ENCODE data around the gene SEL1L.
"Not testable (repeated sequence)": the region's sequence is repeated elsewhere in the genome, so short reads cannot be mapped to it uniquely, and the experiment has no call there.

The SEL1L gene

GRCh38 chr14:81525129-81525528 lies 8.5 kb downstream of the SEL1L start:
- no peak for DNase-seq (ENCODE audit: low spot score)

- DNase-seq (ENCODE audit: low spot score): no peak
Observed at GRCh38 chr14:81523616-81524015, 10.0 kb downstream of the SEL1L start.

- no peak for DNase-seq (ENCODE audit: low spot score)
Observed at GRCh38 chr14:81523016-81523415, 10.6 kb downstream of the SEL1L start.

- no peak for DNase-seq (ENCODE audit: low spot score)
Observed at GRCh38 chr14:81521356-81521755, 12.3 kb downstream of the SEL1L start.

- DNase-seq (ENCODE audit: low spot score): peak; percentile 5
Observed at GRCh38 chr14:81519200-81520011, 14.2 kb downstream of the SEL1L start.

- DNase-seq (ENCODE audit: low spot score): no peak
Observed at GRCh38 chr14:81517798-81518398, 15.8 kb downstream of the SEL1L start.

- no peak for DNase-seq (ENCODE audit: low spot score)
Observed at GRCh38 chr14:81516986-81517797, 16.5 kb downstream of the SEL1L start.

GRCh38 chr14:81515927-81516326 lies 17.7 kb downstream of the SEL1L start:
- not testable (repeated sequence) for DNase-seq (ENCODE audit: low spot score)

- DNase-seq (ENCODE audit: low spot score): not testable (repeated sequence)
Observed at GRCh38 chr14:81512826-81513225, 20.8 kb downstream of the SEL1L start.

- no peak for DNase-seq (ENCODE audit: low spot score)
Observed at GRCh38 chr14:81511111-81511904, 22.3 kb downstream of the SEL1L start.

- DNase-seq (ENCODE audit: low spot score): no peak
Observed at GRCh38 chr14:81509838-81510452, 23.7 kb downstream of the SEL1L start.

- no peak for DNase-seq (ENCODE audit: low spot score)
Observed at GRCh38 chr14:81509321-81509720, 24.3 kb downstream of the SEL1L start.

GRCh38 chr14:81506487-81506886 lies 27.2 kb downstream of the SEL1L start:
- DNase-seq (ENCODE audit: low spot score): no peak

GRCh38 chr14:81504864-81505263 lies 28.8 kb downstream of the SEL1L start:
- no peak for DNase-seq (ENCODE audit: low spot score)

- DNase-seq (ENCODE audit: low spot score): no peak
Observed at GRCh38 chr14:81485781-81486180, 47.9 kb downstream of the SEL1L start.

GRCh38 chr14:81485372-81485771 lies 48.3 kb downstream of the SEL1L start:
- DNase-seq (ENCODE audit: low spot score): no peak

- DNase-seq (ENCODE audit: low spot score): no peak
Observed at GRCh38 chr14:81484120-81484519, 49.5 kb downstream of the SEL1L start.

GRCh38 chr14:81480741-81481140 lies 52.9 kb downstream of the SEL1L start:
- no peak for DNase-seq (ENCODE audit: low spot score)

GRCh38 chr14:81478446-81478845 lies 55.2 kb downstream of the SEL1L start:
- no peak for DNase-seq (ENCODE audit: low spot score)

GRCh38 chr14:81476816-81477215 lies 56.8 kb downstream of the SEL1L start:
- DNase-seq (ENCODE audit: low spot score): no peak

GRCh38 chr14:81474685-81475324 lies 58.8 kb downstream of the SEL1L start:
- DNase-seq (ENCODE audit: low spot score): no peak

Measured in germinal center (tissue), 1 donor.